ENCODE results near the gene TINAG. TPM values are rescaled to one million over a fixed set of nuclear protein-coding genes. Genes with fewer than 3 reads are reported as not detected.
"Not testable (repeated sequence)": the region's sequence is repeated elsewhere in the genome, so short reads cannot be mapped to it uniquely, and the experiment has no call there.

Gene TINAG
- total RNA-seq, 6 donors from 2014 or later, result not detected

DNA sequence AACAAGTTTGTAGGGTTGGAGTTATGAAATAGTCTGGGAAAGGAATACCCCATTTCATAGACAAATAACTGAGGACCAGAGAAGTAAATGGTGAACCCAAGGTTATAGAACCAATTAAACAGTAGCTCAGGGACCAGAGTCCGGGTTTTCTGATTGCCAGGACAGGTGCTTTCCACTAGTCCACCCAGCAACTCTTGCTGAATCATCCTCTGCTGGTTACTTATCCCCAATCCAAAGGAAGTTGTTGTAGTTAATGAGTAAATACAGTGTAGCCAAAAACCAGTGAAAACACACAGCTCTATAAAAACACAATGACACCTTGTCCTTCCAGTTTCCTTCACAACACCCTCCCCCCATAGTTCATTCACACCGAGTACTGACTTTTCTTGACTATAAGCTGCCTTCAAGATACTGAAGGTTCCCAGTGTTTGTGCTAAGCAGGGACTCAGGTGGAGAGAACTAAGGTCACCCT is 766 bp upstream of the TINAG start:
- DNase-seq, result no peak
- Histone ChIP-seq H3K27me3 (no peaks in the 10 kb centered on the region), H3K4me3 (no peak overlapping the region), H3K9me3 (no peaks in the 10 kb centered on the region), H3K27ac (no peak overlapping the region), H3K4me1 (no peaks in the 10 kb centered on the region), H3K36me3 (no peaks in the 10 kb centered on the region)
- WGBS, 2 donors, result 56 to 75% methylated on average over 2 of the region's 2 CpGs
- ATAC-seq (ENCODE audit: low FRiP score in 2 of 2), result no peak
- TF ChIP-seq EP300 (IDR thresholded peaks at IDR 0.05), result no peak

GRCh38 chr6:54308986-54309315 is 710 bp downstream of the TINAG start:
- DNase-seq (no peak), ATAC-seq (ENCODE audit: low FRiP score in 2 of 2) (no peak)
- no peaks in the 10 kb centered on the region for H3K27me3 ChIP-seq
- no peaks in the 10 kb centered on the region for H3K4me1 ChIP-seq
- no peaks in the 10 kb centered on the region for H3K9me3 ChIP-seq
- H3K27ac ChIP-seq, result no peak overlapping the region
- H3K36me3 ChIP-seq, result no peaks in the 10 kb centered on the region
- TF ChIP-seq POLR2AphosphoS5 (IDR thresholded peaks at IDR 0.05) (no peak), EP300 (IDR thresholded peaks at IDR 0.05) (no peak), POLR2A (IDR thresholded peaks at IDR 0.05) (no peak)
- TF ChIP-seq, protein P1, sequence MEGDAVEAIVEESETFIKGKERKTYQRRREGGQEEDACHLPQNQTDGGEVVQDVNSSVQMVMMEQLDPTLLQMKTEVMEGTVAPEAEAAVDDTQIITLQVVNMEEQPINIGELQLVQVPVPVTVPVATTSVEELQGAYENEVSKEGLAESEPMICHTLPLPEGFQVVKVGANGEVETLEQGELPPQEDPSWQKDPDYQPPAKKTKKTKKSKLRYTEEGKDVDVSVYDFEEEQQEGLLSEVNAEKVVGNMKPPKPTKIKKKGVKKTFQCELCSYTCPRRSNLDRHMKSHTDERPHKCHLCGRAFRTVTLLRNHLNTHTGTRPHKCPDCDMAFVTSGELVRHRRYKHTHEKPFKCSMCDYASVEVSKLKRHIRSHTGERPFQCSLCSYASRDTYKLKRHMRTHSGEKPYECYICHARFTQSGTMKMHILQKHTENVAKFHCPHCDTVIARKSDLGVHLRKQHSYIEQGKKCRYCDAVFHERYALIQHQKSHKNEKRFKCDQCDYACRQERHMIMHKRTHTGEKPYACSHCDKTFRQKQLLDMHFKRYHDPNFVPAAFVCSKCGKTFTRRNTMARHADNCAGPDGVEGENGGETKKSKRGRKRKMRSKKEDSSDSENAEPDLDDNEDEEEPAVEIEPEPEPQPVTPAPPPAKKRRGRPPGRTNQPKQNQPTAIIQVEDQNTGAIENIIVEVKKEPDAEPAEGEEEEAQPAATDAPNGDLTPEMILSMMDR (IDR thresholded peaks at IDR 0.05), result no peak
- no peak overlapping the region for H3K4me3 ChIP-seq
- 73 to 81% methylated on average over 4 of the region's 4 CpGs for WGBS, 2 donors

GRCh38 chr6:54310377-54311152 is 2.3 kb downstream of the TINAG start:
- ATAC-seq (ENCODE audit: low FRiP score in 2 of 2), result no peak

GRCh38 chr6:54315656-54316055 is 7.4 kb downstream of the TINAG start:
- no peaks in the 10 kb centered on the region for H3K4me1 ChIP-seq
- no peaks in the 10 kb centered on the region for H3K9me3 ChIP-seq
- no peaks in the 10 kb centered on the region for H3K36me3 ChIP-seq
- H3K27me3 ChIP-seq, result no peaks in the 10 kb centered on the region
- H3K27ac ChIP-seq, result no peak overlapping the region
- no peak for ATAC-seq (ENCODE audit: low FRiP score in 2 of 2)
- TF ChIP-seq POLR2A (IDR thresholded peaks at IDR 0.05) (no peak), EP300 (IDR thresholded peaks at IDR 0.05) (no peak), POLR2AphosphoS5 (IDR thresholded peaks at IDR 0.05) (no peak)
- no peak for DNase-seq
- no peak overlapping the region for H3K4me3 ChIP-seq
- WGBS, 2 donors, result 75 to 78% methylated on average over 4 of the region's 4 CpGs

More at GRCh38 chr6:54310377-54311152, 2.3 kb downstream of the TINAG start:
- H3K9me3 ChIP-seq, result no peaks in the 10 kb centered on the region
- H3K4me1 ChIP-seq, result no peaks in the 10 kb centered on the region
- no peak for DNase-seq
- H3K27ac ChIP-seq, result no peak overlapping the region
- no peak overlapping the region for H3K4me3 ChIP-seq
- TF ChIP-seq POLR2AphosphoS5 (IDR thresholded peaks at IDR 0.05) (no peak), EP300 (IDR thresholded peaks at IDR 0.05) (no peak), POLR2A (IDR thresholded peaks at IDR 0.05) (no peak)
- TF ChIP-seq, protein P1 (IDR thresholded peaks at IDR 0.05), result no peak
- H3K27me3 ChIP-seq, result no peaks in the 10 kb centered on the region
- WGBS, 2 donors, result 71 to 74% methylated on average over 1 of the region's 1 CpG
- H3K36me3 ChIP-seq, result no peaks in the 10 kb centered on the region

- ATAC-seq (ENCODE audit: low FRiP score in 2 of 2) (no peak), DNase-seq (no peak)
- no peaks in the 10 kb centered on the region for H3K27me3 ChIP-seq
- no peak overlapping the region for H3K4me3 ChIP-seq
- TF ChIP-seq POLR2A (IDR thresholded peaks at IDR 0.05) (no peak), POLR2AphosphoS5 (IDR thresholded peaks at IDR 0.05) (no peak), EP300 (IDR thresholded peaks at IDR 0.05) (no peak)
- TF ChIP-seq, protein P1 (IDR thresholded peaks at IDR 0.05), result no peak
- H3K9me3 ChIP-seq, result no peaks in the 10 kb centered on the region
- H3K36me3 ChIP-seq, result no peaks in the 10 kb centered on the region
- no peaks in the 10 kb centered on the region for H3K4me1 ChIP-seq
- no peak overlapping the region for H3K27ac ChIP-seq
- 76 to 77% methylated on average over 1 of the region's 1 CpG for WGBS, 2 donors
Observed at GRCh38 chr6:54320871-54321270, 12.6 kb downstream of the TINAG start.

- Histone ChIP-seq H3K36me3 (no peaks in the 10 kb centered on the region), H3K27ac (no peak overlapping the region), H3K27me3 (no peaks in the 10 kb centered on the region), H3K4me3 (no peak overlapping the region), H3K4me1 (no peaks in the 10 kb centered on the region), H3K9me3 (peaks cover 0 to 11% (median 3%) of the 10 kb centered on the region in 4 donors)
- DNase-seq (no peak), ATAC-seq (ENCODE audit: low FRiP score in 2 of 2) (no peak)
- TF ChIP-seq, protein P1 (IDR thresholded peaks at IDR 0.05), result no peak
- TF ChIP-seq EP300 (IDR thresholded peaks at IDR 0.05) (no peak), POLR2AphosphoS5 (IDR thresholded peaks at IDR 0.05) (no peak), POLR2A (IDR thresholded peaks at IDR 0.05) (no peak)
- WGBS, 2 donors, result 83 to 88% methylated on average over 5 to 7 of the region's 7 CpGs
Observed at GRCh38 chr6:54327631-54328030, 19.4 kb downstream of the TINAG start.

DNA sequence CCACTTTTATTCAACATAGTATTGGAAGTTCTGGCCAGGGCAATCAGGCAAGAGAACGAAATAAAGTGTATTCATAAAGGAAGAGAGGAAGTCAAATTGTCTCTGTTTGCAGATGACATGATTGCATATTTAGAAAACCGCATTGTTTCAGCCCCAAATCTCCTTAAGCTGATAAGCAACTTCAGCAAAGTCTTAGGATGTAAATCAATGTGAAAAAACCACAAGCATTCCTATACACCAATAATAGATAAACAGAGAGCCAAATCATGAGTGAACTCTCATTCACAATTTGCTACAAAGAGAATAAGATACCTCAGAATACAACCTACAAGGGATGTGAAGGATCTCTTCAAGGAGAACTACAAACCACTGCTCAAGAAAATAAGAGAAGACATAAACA is 23.3 kb downstream of the TINAG start:
- WGBS, 2 donors, result 70 to 73% methylated on average over 2 of the region's 2 CpGs
- ATAC-seq (ENCODE audit: low FRiP score in 2 of 2); H3K27ac ChIP-seq; DNase-seq; H3K27me3 ChIP-seq; H3K36me3 ChIP-seq; H3K4me3 ChIP-seq; H3K4me1 ChIP-seq: not testable (repeated sequence)
- H3K9me3 ChIP-seq, result peaks cover 0 to 11% (median 3%) of the 10 kb centered on the region in 4 donors

Data from upper lobe of left lung (tissue), 6 donors.